Measurements from ENCODE around the gene FAM131C. TPM values are rescaled to one million over a fixed set of nuclear protein-coding genes. Genes with fewer than 3 reads are reported as not detected.

The FAM131C gene
- polyA plus RNA-seq, 1 donor: 1.1 TPM

DNA sequence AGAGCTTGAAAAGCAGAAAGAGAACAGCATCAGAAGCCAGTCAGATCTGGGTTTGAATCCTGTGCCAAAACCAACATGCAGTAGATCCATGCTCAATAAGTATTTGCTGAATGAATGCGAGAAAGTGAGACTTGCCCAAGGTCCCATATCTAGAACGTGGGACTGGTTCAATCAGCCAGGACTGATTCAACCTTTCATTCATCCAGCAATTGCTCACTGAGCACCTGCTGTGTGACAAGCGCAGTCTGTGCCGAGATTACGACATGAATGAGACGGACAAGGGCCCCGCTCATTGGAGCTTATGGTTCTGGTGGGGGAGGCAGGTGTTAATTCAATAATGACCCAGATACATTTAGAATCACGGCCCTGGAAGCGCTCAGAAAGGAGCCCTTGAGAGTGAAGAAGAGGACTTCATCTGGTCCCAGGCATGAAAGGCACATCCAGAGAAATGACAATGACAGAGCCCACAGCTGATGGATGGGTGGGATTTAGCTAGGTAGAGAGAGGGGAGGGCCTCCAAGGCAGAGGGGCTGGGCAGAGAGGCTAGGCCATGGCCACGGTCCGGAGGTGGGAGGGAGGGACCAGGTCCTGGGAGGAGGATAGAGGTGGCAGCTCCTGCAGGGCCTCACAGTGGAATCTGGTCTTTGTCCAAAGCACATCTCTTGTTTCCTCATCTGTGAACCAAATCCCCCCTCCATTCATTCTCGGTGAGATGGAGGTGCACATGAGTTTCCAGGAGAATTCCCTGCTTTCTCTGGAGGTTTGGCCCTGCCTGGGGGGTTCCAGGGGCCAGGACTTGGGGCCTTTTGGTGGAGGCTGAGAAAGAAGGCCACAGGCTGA lies 4.2 kb upstream of the FAM131C start:
- Histone ChIP-seq H3K27me3 (ENCODE audit: control insufficient read depth, insufficient read depth, low read length) (peaks cover 2% of the 10 kb centered on the region), H3K9me3 (ENCODE audit: control insufficient read depth, low read depth, low read length) (no peaks in the 10 kb centered on the region), H3K36me3 (ENCODE audit: control insufficient read depth, insufficient read depth, low read length) (no peaks in the 10 kb centered on the region), H3K4me1 (ENCODE audit: control insufficient read depth, insufficient read depth, low read length) (peaks cover 21% of the 10 kb centered on the region), H3K27ac (ENCODE audit: low read length) (no peak overlapping the region), H3K4me3 (ENCODE audit: low read length) (no peak overlapping the region)
- no peak for DNase-seq
- WGBS (ENCODE audit: insufficient coverage, low lambda C conversion rate): no CpG with 5 or more reads among the region's 12 CpGs

DNA sequence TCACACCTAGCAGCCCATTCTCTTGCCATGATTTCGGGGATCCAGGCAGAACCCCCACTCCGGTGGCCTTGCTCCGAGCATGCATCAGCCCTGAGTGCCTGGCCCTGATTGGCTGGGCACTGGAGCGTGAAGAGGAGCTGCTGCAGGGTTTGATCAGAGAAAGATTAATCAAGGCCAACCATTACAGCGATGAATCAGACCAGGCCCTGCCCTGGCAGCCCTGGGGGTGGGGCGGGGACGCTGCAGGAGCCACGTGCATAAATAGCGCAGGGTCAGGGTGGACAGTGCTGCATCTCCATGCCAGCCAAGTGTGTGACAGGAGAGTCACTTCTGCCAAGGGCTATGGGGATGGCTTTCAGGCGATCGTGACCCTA lies 3.4 kb upstream of the FAM131C start:
- WGBS (ENCODE audit: insufficient coverage, low lambda C conversion rate): no CpG with 5 or more reads among the region's 11 CpGs

DNA sequence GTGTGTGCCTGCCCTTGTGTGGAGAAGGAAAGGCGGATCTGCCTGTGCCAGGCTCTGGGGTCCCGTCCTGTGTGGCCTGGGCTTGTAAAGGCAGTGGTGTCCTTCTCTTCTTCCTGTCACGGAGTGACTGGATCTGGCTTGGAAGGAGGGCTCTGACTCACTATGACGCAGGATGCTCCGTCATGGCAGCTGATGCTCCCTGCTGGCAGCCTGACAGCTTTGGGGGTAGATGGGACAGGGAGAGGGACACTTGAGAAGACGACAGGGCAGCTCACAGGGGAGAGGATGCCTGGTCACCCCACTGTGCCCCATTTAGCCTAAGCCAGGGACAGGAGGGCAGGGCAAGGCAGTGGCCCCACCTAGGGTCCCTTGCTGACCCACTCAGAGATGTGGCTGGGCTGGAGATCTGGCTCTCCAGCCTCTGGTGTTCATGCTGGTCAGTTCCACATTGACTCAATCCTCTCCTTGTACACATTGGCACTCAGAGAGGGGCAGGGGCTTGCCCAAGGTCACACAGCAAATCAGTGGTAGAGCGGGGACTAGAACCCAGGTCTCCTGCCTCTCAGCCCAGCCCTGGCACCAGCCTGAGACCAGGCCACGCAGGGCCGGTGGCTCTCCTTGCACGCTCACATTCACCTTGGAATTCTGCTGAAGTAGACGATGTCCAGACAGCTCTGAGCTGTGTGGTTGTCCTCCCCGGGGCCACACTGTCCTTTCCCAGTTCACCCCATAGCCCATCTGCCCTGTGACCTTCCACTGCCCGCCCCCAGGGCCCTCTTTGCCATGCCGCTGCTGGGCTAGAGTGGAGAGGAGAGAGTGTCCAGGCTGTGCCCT lies 2.8 kb upstream of the FAM131C start:
- peaks cover 2% of the 10 kb centered on the region for H3K27me3 ChIP-seq (ENCODE audit: control insufficient read depth, insufficient read depth, low read length)
- no peaks in the 10 kb centered on the region for H3K36me3 ChIP-seq (ENCODE audit: control insufficient read depth, insufficient read depth, low read length)
- no peak overlapping the region for H3K27ac ChIP-seq (ENCODE audit: low read length)
- H3K4me3 ChIP-seq (ENCODE audit: low read length): no peak overlapping the region
- DNase-seq: no peak
- H3K4me1 ChIP-seq (ENCODE audit: control insufficient read depth, insufficient read depth, low read length): peaks cover 22% of the 10 kb centered on the region
- WGBS (ENCODE audit: insufficient coverage, low lambda C conversion rate): no CpG with 5 or more reads among the region's 14 CpGs
- H3K9me3 ChIP-seq (ENCODE audit: control insufficient read depth, low read depth, low read length): no peaks in the 10 kb centered on the region

More for the DNA sequence above, 3.4 kb upstream of the FAM131C start:
- Histone ChIP-seq H3K27ac (ENCODE audit: low read length) (no peak overlapping the region), H3K27me3 (ENCODE audit: control insufficient read depth, insufficient read depth, low read length) (peaks cover 2% of the 10 kb centered on the region), H3K36me3 (ENCODE audit: control insufficient read depth, insufficient read depth, low read length) (no peaks in the 10 kb centered on the region), H3K4me3 (ENCODE audit: low read length) (no peak overlapping the region), H3K4me1 (ENCODE audit: control insufficient read depth, insufficient read depth, low read length) (peaks cover 22% of the 10 kb centered on the region), H3K9me3 (ENCODE audit: control insufficient read depth, low read depth, low read length) (no peaks in the 10 kb centered on the region)
- no peak for DNase-seq

DNA sequence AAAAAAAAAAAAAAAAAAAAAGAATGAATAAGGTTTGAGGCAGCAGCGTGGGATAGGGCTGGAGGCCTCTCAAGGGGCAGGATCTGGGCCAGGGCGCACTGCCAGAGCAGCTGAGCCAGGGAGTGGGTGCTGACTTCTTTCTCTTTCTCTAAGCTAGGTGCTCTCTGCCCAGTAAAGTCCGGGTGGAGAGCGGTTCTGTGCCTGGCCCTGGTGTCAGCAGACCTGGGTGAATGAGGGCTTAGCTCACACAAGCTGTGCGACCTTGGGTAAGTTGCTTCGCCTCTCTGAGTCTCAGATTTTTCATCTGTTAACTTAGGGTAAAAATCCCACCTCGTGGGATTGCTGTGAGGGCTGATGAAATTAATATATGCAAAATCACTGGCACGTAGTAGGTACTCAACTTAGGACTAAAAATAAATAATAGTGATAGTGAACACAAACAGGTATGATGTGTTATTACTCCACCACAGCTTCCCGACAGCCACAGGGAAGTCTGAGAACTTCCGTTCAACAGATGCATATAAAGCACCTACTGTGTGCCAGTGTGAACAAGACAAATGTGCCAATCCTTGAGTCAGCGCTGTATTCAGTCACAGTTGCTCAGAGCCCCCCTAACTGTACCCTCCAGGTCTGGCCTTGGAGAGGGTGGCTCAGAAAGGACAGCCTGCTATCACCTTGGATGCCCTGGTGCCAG lies 2.0 kb upstream of the FAM131C start:
- no peaks in the 10 kb centered on the region for H3K36me3 ChIP-seq (ENCODE audit: control insufficient read depth, insufficient read depth, low read length)
- no peak for DNase-seq
- H3K27me3 ChIP-seq (ENCODE audit: control insufficient read depth, insufficient read depth, low read length): peaks cover 2% of the 10 kb centered on the region
- no peak overlapping the region for H3K27ac ChIP-seq (ENCODE audit: low read length)
- no peak overlapping the region for H3K4me3 ChIP-seq (ENCODE audit: low read length)
- peaks cover 22% of the 10 kb centered on the region for H3K4me1 ChIP-seq (ENCODE audit: control insufficient read depth, insufficient read depth, low read length)
- WGBS (ENCODE audit: insufficient coverage, low lambda C conversion rate): no CpG with 5 or more reads among the region's 11 CpGs
- no peaks in the 10 kb centered on the region for H3K9me3 ChIP-seq (ENCODE audit: control insufficient read depth, low read depth, low read length)

DNA sequence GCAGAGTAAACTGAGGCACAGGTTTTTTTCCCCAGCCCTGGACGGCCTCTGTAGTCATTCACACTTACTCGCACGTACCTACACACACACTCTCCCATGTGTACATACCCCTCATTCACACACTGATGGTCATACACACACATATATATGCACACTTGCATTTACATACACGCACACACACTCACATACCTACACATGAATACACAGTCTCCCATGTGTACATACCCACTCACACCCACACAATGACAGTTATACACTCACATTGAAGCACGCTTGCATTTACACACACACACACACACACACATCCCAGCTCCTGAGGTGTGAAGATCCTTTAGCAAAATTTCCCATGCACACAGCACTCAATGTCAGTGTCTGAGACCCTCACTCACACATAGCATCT lies 766 bp upstream of the FAM131C start:
- no peak overlapping the region for H3K4me3 ChIP-seq (ENCODE audit: low read length)
- DNase-seq: no peak
- H3K36me3 ChIP-seq (ENCODE audit: control insufficient read depth, insufficient read depth, low read length): no peaks in the 10 kb centered on the region
- H3K27ac ChIP-seq (ENCODE audit: low read length): no peak overlapping the region
- no peaks in the 10 kb centered on the region for H3K9me3 ChIP-seq (ENCODE audit: control insufficient read depth, low read depth, low read length)
- 90% methylated on average over 2 of the region's 5 CpGs for WGBS (ENCODE audit: insufficient coverage, low lambda C conversion rate)
- H3K27me3 ChIP-seq (ENCODE audit: control insufficient read depth, insufficient read depth, low read length): peaks cover 2% of the 10 kb centered on the region
- H3K4me1 ChIP-seq (ENCODE audit: control insufficient read depth, insufficient read depth, low read length): peaks cover 16% of the 10 kb centered on the region

DNA sequence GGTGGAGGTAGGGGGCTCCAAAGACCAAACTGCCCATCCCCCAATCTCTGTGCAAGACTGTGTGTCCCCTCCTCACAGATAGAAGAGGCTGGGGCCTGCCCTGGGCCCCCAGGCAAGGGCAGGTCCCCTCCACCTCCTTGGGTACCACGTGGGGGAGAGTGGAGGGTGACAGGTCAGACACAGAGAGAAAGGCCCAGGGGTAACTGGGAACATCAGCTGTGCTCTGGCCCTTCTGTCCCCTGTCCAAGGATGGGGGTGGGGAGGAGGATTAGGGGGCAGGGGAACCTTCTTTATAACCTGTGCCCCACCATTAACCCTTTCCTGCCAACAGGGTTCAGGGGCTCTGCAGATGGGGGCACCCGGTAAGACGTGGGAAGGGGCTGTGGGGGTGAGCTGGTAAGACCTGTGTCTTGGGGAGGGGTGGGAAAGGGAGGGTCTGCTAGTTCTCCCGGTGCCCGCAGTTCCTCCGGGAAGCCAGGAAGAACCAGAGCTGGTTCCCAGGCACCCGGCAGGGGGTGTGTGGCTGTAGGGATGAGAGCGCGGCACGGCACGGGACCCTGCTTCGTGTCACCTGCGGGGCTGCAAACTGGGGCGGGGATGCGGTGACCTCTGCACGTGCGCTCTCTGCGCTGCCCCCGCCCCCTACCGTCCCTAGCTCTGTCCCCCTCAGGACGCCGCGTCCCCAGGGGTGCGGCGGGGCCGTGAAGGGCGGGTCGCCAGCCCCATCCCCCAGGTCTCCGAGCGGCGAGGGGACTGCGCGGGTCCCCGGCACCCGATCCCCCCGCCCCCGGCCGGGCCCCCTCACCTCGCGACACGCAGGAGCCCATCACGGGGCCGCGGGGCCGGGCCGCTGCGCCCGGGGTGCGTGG lies 601 bp downstream of the FAM131C start:
- no CpG with 5 or more reads among the region's 49 CpGs for WGBS (ENCODE audit: insufficient coverage, low lambda C conversion rate)
- Histone ChIP-seq H3K9me3 (ENCODE audit: control insufficient read depth, low read depth, low read length) (no peaks in the 10 kb centered on the region), H3K27me3 (ENCODE audit: control insufficient read depth, insufficient read depth, low read length) (peaks cover 2% of the 10 kb centered on the region), H3K36me3 (ENCODE audit: control insufficient read depth, insufficient read depth, low read length) (no peaks in the 10 kb centered on the region), H3K27ac (ENCODE audit: low read length) (no peak overlapping the region), H3K4me1 (ENCODE audit: control insufficient read depth, insufficient read depth, low read length) (peaks cover 18% of the 10 kb centered on the region), H3K4me3 (ENCODE audit: low read length) (peak overlapping the region; percentile 42)
- peak; percentile 40 to 68 for DNase-seq

DNA sequence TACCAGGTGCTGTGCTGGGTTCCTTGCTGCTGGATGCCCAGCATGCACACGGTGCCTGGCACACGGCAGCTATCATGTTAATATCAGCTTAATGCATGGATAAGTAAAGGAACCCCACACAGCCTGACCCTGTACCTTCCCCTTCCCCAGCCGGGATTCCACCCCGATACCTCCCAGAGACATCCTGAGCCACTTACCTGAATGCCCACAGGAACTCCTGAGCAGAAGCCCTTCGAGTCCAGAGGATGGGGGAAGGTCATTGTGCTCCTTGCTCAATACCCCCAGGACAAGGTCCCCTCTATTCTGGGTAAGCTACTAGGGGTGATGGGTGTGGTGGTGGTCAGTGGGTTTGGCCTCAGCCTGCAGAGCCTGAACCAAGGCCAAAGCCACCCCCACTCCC lies 1.4 kb downstream of the FAM131C start:
- peaks cover 2% of the 10 kb centered on the region for H3K27me3 ChIP-seq (ENCODE audit: control insufficient read depth, insufficient read depth, low read length)
- peaks cover 24% of the 10 kb centered on the region for H3K4me1 ChIP-seq (ENCODE audit: control insufficient read depth, insufficient read depth, low read length)
- no peak overlapping the region for H3K27ac ChIP-seq (ENCODE audit: low read length)
- H3K36me3 ChIP-seq (ENCODE audit: control insufficient read depth, insufficient read depth, low read length): no peaks in the 10 kb centered on the region
- DNase-seq: no peak
- WGBS (ENCODE audit: insufficient coverage, low lambda C conversion rate): no CpG with 5 or more reads among the region's 5 CpGs
- H3K4me3 ChIP-seq (ENCODE audit: low read length): no peak overlapping the region
- H3K9me3 ChIP-seq (ENCODE audit: control insufficient read depth, low read depth, low read length): no peaks in the 10 kb centered on the region

DNA sequence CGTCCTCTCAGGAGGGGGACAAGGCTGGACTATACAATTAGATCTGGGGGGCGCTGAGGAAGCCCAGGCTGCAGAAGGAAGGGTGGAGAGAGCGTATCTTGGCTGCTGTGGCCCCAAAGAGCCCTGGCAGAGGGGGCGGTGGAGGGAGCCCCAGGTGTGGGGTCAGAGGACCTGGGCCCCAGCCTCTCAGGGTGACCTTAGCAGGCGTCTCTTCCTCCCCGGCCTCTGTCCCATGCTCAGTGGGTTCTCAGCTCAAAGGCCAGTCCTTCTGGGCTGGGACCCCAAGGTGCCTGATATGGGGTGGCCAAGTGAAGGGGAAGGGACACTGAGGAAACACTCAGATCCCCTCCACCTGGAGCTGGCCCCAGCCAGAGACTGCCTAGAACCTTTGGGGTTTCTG lies 1.8 kb downstream of the FAM131C start:
- Histone ChIP-seq H3K36me3 (ENCODE audit: control insufficient read depth, insufficient read depth, low read length) (no peaks in the 10 kb centered on the region), H3K9me3 (ENCODE audit: control insufficient read depth, low read depth, low read length) (no peaks in the 10 kb centered on the region), H3K27ac (ENCODE audit: low read length) (no peak overlapping the region), H3K4me1 (ENCODE audit: control insufficient read depth, insufficient read depth, low read length) (peaks cover 29% of the 10 kb centered on the region), H3K27me3 (ENCODE audit: control insufficient read depth, insufficient read depth, low read length) (peaks cover 2% of the 10 kb centered on the region), H3K4me3 (ENCODE audit: low read length) (no peak overlapping the region)
- no peak for DNase-seq
- no CpG with 5 or more reads among the region's 6 CpGs for WGBS (ENCODE audit: insufficient coverage, low lambda C conversion rate)

DNA sequence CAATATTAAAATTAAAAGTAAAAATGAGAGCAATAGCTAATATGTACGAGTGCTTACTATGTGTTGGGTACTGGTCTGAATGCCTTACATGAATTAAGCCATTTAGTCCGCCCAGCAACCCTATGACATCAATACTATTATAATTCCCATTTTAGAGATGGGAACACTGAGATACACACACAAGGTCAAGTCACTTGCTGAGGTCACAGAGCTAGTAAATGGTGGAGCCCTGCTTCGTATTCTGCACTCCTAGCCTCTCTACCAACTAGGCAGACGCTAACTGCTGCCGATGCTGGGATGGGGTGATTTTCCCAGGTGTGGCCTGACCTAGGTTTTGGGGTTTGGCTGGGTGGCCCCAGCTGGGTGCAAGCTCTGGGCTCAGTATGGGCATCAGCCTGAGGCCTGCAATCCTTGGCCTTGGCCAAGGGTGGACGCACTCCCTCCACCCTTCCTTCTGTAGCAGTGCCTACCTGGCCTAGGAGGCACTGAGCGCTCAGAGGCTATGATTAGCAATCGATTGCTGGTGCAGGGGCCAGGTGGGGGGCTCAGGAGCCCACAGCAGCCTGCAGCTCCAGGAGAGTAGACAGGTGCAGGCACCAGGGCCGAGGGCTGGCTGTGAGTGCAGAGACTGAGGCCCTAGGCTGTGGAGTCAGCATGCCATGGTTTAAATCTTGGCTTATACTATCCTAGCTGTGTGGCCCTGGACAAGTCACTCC lies 2.7 kb downstream of the FAM131C start:
- H3K4me3 ChIP-seq (ENCODE audit: low read length): no peak overlapping the region
- DNase-seq: no peak
- H3K27me3 ChIP-seq (ENCODE audit: control insufficient read depth, insufficient read depth, low read length): peaks cover 2% of the 10 kb centered on the region
- no peak overlapping the region for H3K27ac ChIP-seq (ENCODE audit: low read length)
- H3K4me1 ChIP-seq (ENCODE audit: control insufficient read depth, insufficient read depth, low read length): peaks cover 37% of the 10 kb centered on the region
- no peaks in the 10 kb centered on the region for H3K36me3 ChIP-seq (ENCODE audit: control insufficient read depth, insufficient read depth, low read length)
- no peaks in the 10 kb centered on the region for H3K9me3 ChIP-seq (ENCODE audit: control insufficient read depth, low read depth, low read length)
- WGBS (ENCODE audit: insufficient coverage, low lambda C conversion rate): no CpG with 5 or more reads among the region's 9 CpGs
